HEK293T (cell line): Measurements from ENCODE around the gene TPP1.

Experiments
- CTCF ChIA-PET: fragments of 350-600 bp; formaldehyde crosslinking; extraction: SDS; loops from one replicate; lab custom pipeline; 2021; ENCODE audit warnings: antibody characterized with exemption, inconsistent platforms; lab: Yijun Ruan, JAX
- POLR2A ChIA-PET: fragments of 350-600 bp; formaldehyde crosslinking; extraction: SDS; loops from one replicate; lab custom pipeline; 2020; ENCODE audit warnings: antibody characterized with exemption, inconsistent platforms; lab: Yijun Ruan, JAX
- DNase-seq: peaks from one replicate; pipeline ENCODE4 v3.0.0; 2012; ENCODE audit warnings: mixed read lengths; ENCODE audit errors: extremely low spot score
- ARNT ChIP-seq: fragments of 450-650 bp; IDR thresholded peaks from 2 replicates; pipeline ENCODE4 v1.6.1; 2017; ENCODE audit warnings: mild to moderate bottlenecking
- BHLHE40 ChIP-seq: fragments of 450-650 bp; IDR thresholded peaks from 2 replicates; pipeline ENCODE4 v1.6.1; 2016; ENCODE audit warnings: mild to moderate bottlenecking, moderate library complexity, borderline replicate concordance
- CTBP1 ChIP-seq: fragments of 450-650 bp; IDR thresholded peaks from 2 replicates; pipeline ENCODE4 v1.6.1; 2016; ENCODE audit warnings: borderline replicate concordance
- ELF4 ChIP-seq: fragments of 450-650 bp; IDR thresholded peaks from 2 replicates; pipeline ENCODE4 v1.6.1; 2017; ENCODE audit warnings: antibody characterized with exemption
- FOXA1 ChIP-seq: fragments of 450-650 bp; IDR thresholded peaks from 2 replicates; pipeline ENCODE4 v1.6.1; 2016; ENCODE audit warnings: mild to moderate bottlenecking
- FOXK2 ChIP-seq: fragments of 450-650 bp; IDR thresholded peaks from 2 replicates; pipeline ENCODE4 v1.6.1; 2016; ENCODE audit warnings: mild to moderate bottlenecking
- FOXM1 ChIP-seq: fragments of 450-650 bp; IDR thresholded peaks from 2 replicates; pipeline ENCODE4 v1.6.1; 2017; ENCODE audit warnings: mild to moderate bottlenecking, borderline replicate concordance
- HDGF ChIP-seq: fragments of 450-650 bp; IDR thresholded peaks from 2 replicates; pipeline ENCODE4 v1.6.1; 2017; ENCODE audit warnings: antibody characterized with exemption, borderline replicate concordance
- L3MBTL2 ChIP-seq: fragments of 450-650 bp; conservative IDR thresholded peaks from 2 replicates; pipeline ENCODE4 v1.6.1; 2016; ENCODE audit warnings: mild to moderate bottlenecking
- LEF1 ChIP-seq: fragments of 450-650 bp; IDR thresholded peaks from 2 replicates; pipeline ENCODE4 v1.6.1; 2017; ENCODE audit warnings: mild to moderate bottlenecking, borderline replicate concordance
- NFRKB ChIP-seq: fragments of 450-650 bp; IDR thresholded peaks from 2 replicates; pipeline ENCODE4 v1.6.1; 2016; ENCODE audit warnings: mild to moderate bottlenecking, moderate library complexity
- PKNOX1 ChIP-seq: fragments of 450-650 bp; IDR thresholded peaks from 2 replicates; pipeline ENCODE4 v1.6.1; 2016
- SP1 ChIP-seq: fragments of 450-650 bp; IDR thresholded peaks from 2 replicates; pipeline ENCODE4 v1.6.1; 2017
- SUZ12 ChIP-seq: fragments of 450-650 bp; IDR thresholded peaks from 2 replicates; pipeline ENCODE4 v1.6.1; 2016; ENCODE audit warnings: mild to moderate bottlenecking
- TARDBP ChIP-seq: fragments of 450-650 bp; IDR thresholded peaks from 2 replicates; pipeline ENCODE4 v1.6.1; 2016
- ZNF384 ChIP-seq: fragments of 450-650 bp; IDR thresholded peaks from 2 replicates; pipeline ENCODE4 v1.6.1; 2016

TPP1 gene

GRCh38 chr11:6635082-6635932, 16.1 kb upstream of the TPP1 start:
- POLR2A ChIA-PET = interaction anchor here (0.6 to 1.4 kb wide), 2 partner anchors 11 to 48 kb away, joined by 3 to 6 read pairs; partner anchors contain the start of gene MRPL17
- no peak for TF ChIP-seq ELF4
- no peak for TF ChIP-seq ZNF384
- no peak for TF ChIP-seq SUZ12
- TF ChIP-seq HDGF = no peak
- TF ChIP-seq PKNOX1 = no peak
- no peak for TF ChIP-seq SP1
- TF ChIP-seq BHLHE40 = no peak
- TF ChIP-seq TARDBP = no peak
- no peak for TF ChIP-seq LEF1
- no peak for TF ChIP-seq FOXA1
- no peak for TF ChIP-seq ARNT
- no peak for TF ChIP-seq NFRKB
- TF ChIP-seq FOXM1 = no peak
- TF ChIP-seq CTBP1 = no peak
- no peak for DNase-seq
- CTCF ChIA-PET = no interaction called here

- POLR2A ChIA-PET = interaction anchor here (1.4 kb wide), 1 partner anchor 49 kb away, joined by 6 read pairs; the partner anchor contains the start of gene MRPL17
Observed at GRCh38 chr11:6634534-6634933, 15.3 kb upstream of the TPP1 start.

GRCh38 chr11:6633422-6634408, 14.5 kb upstream of the TPP1 start:
- TF ChIP-seq SP1 (no peak), PKNOX1 (no peak), FOXK2 (no peak), L3MBTL2 (no peak), HDGF (no peak), ARNT (no peak), SUZ12 (no peak), ELF4 (no peak), NFRKB (no peak), FOXM1 (no peak), CTBP1 (no peak), BHLHE40 (no peak), ZNF384 (no peak), LEF1 (no peak), TARDBP (no peak), FOXA1 (no peak)
- DNase-seq = no peak
- ChIA-PET CTCF (no interaction called here), POLR2A (no interaction called here)

More at GRCh38 chr11:6634534-6634933, 15.3 kb upstream of the TPP1 start:
- no peak for DNase-seq
- TF ChIP-seq ELF4 = no peak
- no peak for TF ChIP-seq FOXA1
- TF ChIP-seq CTBP1 = no peak
- TF ChIP-seq FOXM1 = no peak
- CTCF ChIA-PET = no interaction called here

- POLR2A ChIA-PET = interaction anchor here (1.0 to 2.0 kb wide), 2 partner anchors 13 to 51 kb away, joined by 3 to 6 read pairs; partner anchors contain the start of genes MRPL17 and TPP1
- CTCF ChIA-PET = no interaction called here
- TF ChIP-seq SUZ12 (no peak), FOXK2 (no peak), BHLHE40 (no peak), ARNT (no peak), LEF1 (no peak), NFRKB (no peak), ZNF384 (no peak), TARDBP (no peak), L3MBTL2 (no peak), PKNOX1 (no peak), FOXA1 (no peak)
- DNase-seq = no peak
Observed at GRCh38 chr11:6632116-6633073, 13.2 kb upstream of the TPP1 start.
